Adrenal gland (tissue), 12 donors: ENCODE results near the gene TMEM132C. TPM values are rescaled to one million over a fixed set of nuclear protein-coding genes. Genes with fewer than 3 reads are reported as not detected.

Experiments used
- DNase-seq, 7 donors: peaks; one replicate each; pipeline ENCODE4 v3.0.0-alpha.2; 2019 to 2020
- H3K27ac ChIP-seq, 5 donors: fragments of 200-600 bp; sonication (generic) in 4 of 5; 1 replicate in 3 of 5; 2 replicates in 2 of 5; pipeline versions ENCODE4 v1.5.1 to v1.8.0; 2016 to 2020; ENCODE audit warnings: mild to moderate bottlenecking in 1 of 5
- H3K27me3 ChIP-seq: fragments of 200-600 bp; 2 replicates; pipeline ENCODE4 v1.8.0; 2021
- H3K36me3 ChIP-seq, 2 donors: fragments of 200-600 bp; replicated peaks in 1 of 2; 1 replicate in 1 of 2; 2 replicates in 1 of 2; pipeline versions ENCODE4 v1.5.1 to v1.8.0; 2018 to 2022
- H3K4me1 ChIP-seq, 2 donors: fragments of 200-600 bp; replicated peaks in 1 of 2; 1 replicate in 1 of 2; 2 replicates in 1 of 2; pipeline versions ENCODE4 v1.5.1 to v1.8.0; 2018 to 2021
- H3K4me3 ChIP-seq, 4 donors: fragments of 200-600 bp; sonication (generic) in 3 of 4; one replicate each; pipeline ENCODE4 v1.5.1; 2016 to 2018
- H3K9me3 ChIP-seq, 3 donors: fragments of 200-600 bp; sonication (generic) in 1 of 3; replicated peaks in 1 of 3; 1 replicate in 2 of 3; 2 replicates in 1 of 3; pipeline versions ENCODE4 v1.5.1 to v1.8.0; 2016 to 2021
- POLR2A ChIP-seq, 2 donors: fragments of 450-650 bp; IDR thresholded peaks; one replicate each; pipeline ENCODE4 v1.6.1; 2017; ENCODE audit warnings: antibody characterized with exemption in 2 of 2, mild to moderate bottlenecking in 2 of 2, moderate library complexity in 1 of 2
- WGBS, 4 donors: extraction: QIAGEN DNeasy Blood & Tissue Kit in 2 of 4; methylation state at CpG; one replicate each; pipeline versions ENCODE4 v1.1.5 to v1.1.7; 2013 to 2017; 5-methylcytosine and 5-hydroxymethylcytosine counted together
- intact Hi-C, 2 donors: fragments of 100-400 bp; cut with DNase I; formaldehyde crosslinking; loops; one replicate each; pipeline versions ENCODE4 v1.14.1 to v1.15.0; 2022 to 2023
- polyA plus RNA-seq, 3 donors: library from polyadenylated mRNA; stranded (reverse); fragments of 200-250 nt in 2 of 3; fragments of 350-450 nt in 1 of 3; fragmentation: Illumina TruSeq in 1 of 3; extraction: RNeasy Lipid Tissue Mini Kit (QIAGEN cat#74804) in 1 of 3; gene quantifications; one replicate each; pipeline ENCODE4 v1.2.3, GENCODE V29; 2013 to 2014
- total RNA-seq, 9 donors: library from RNA; depleted of rRNA in 4 of 9; stranded (reverse); fragments of >200 nt in 4 of 9; fragments of 120-200 nt in 1 of 9; fragmentation: NEBNext Ultra II Directional in 1 of 9; extraction: Animal tissue kit (Norgen Biotek cat#: 25700) in 1 of 9; gene quantifications; one replicate each; pipeline versions ENCODE4 v1.1.0 to v1.2.4, GENCODE V29; 2013 to 2023
- TF ChIP-seq, protein P1 (sequence below), 6 experiments: fragments of 450-650 bp in 4 of 6; fragments of 200-600 bp in 2 of 6; sonication (generic) in 1 of 6; IDR thresholded peaks; 1 replicate in 5 of 6; 2 replicates in 1 of 6; pipeline versions ENCODE4 v1.5.1 to v1.8.0; 2016 to 2021; ENCODE audit warnings: antibody characterized with exemption in 6 of 6, mild to moderate bottlenecking in 2 of 6, moderate library complexity in 1 of 6
- donor health status: healthy with polysubstance abuse.
- donor health status: Bipolar disorder and iron deficiency.
- donor health status: DM: yes; HTN: yes; CAD: no.
- donor health status: DM: no; HTN: no; CAD: no.
- donor health status: DM: no; HTN: no; CAD: no.
- donor health status: DM: yes; HTN: yes; CAD: no.

TMEM132C gene
- total and polyA plus RNA-seq, 12 donors, result 1.2 to 4.2 (median 2.5) TPM

DNA sequence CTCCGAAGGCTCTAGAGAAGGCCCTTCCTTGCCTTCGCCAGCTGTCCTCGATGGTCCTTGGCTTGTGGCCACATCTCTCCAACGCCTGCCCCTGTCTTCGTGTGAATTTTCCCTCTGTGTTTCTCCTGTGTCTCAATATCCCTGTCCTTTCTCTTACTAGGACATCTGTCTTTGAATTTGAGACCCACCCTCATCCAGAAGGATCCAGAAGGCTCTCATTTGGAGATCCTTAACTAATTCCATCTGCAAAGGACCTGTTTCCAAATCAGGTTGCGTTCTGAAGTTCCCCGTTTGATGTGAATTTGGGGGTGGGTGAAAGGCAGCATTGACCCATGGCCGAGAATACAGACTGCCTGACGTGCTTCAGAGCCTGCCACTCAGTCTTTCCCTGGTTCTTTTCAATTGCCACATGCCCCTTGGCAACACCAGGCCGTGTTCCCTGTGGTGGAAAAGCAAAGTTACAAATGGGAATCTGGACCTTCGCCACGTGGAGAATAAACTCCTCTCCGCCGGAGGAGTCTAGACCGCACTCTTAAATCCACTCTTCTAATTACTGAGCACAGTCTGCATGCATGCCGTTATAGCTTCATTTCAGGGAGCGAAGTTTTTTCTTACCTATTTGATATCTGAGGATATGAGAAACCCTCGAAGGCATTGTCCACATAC is 158.8 kb downstream of the TMEM132C start:
- TF ChIP-seq POLR2A (IDR thresholded peaks at IDR 0.05), result no peak
- TF ChIP-seq, protein P1, sequence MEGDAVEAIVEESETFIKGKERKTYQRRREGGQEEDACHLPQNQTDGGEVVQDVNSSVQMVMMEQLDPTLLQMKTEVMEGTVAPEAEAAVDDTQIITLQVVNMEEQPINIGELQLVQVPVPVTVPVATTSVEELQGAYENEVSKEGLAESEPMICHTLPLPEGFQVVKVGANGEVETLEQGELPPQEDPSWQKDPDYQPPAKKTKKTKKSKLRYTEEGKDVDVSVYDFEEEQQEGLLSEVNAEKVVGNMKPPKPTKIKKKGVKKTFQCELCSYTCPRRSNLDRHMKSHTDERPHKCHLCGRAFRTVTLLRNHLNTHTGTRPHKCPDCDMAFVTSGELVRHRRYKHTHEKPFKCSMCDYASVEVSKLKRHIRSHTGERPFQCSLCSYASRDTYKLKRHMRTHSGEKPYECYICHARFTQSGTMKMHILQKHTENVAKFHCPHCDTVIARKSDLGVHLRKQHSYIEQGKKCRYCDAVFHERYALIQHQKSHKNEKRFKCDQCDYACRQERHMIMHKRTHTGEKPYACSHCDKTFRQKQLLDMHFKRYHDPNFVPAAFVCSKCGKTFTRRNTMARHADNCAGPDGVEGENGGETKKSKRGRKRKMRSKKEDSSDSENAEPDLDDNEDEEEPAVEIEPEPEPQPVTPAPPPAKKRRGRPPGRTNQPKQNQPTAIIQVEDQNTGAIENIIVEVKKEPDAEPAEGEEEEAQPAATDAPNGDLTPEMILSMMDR (IDR thresholded peaks at IDR 0.05), result no peak
- DNase-seq, result no peak
- Histone ChIP-seq H3K9me3 (no peaks in the 10 kb centered on the region), H3K36me3 (no peaks in the 10 kb centered on the region), H3K4me1 (no peaks in the 10 kb centered on the region), H3K27me3 (no peaks in the 10 kb centered on the region), H3K4me3 (no peak overlapping the region), H3K27ac (no peak overlapping the region)
- 77 to 82% (median 78%) methylated on average over 18 of the region's 18 CpGs for whole genome bisulfite sequencing, 4 donors
- intact Hi-C loops, result no loop called here

DNA sequence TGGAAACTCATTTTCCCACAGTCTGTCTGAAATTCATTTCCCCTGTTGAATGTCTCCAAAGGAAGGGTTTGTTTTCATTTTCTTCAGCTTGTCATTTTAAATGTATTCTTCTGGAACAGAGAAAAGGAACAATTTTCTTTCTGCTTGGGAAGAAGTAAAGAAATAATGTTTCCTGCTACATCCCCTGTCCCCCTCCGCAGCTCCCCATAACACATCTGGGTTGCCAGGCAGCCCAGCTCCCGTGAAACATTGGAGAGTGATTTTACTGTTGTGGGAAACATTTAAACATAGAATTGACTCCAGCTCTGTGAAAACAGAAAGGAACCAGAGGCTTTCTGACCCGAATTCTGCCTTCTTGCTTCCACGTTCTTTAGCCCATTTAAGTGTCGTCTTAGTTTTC is 159.5 kb downstream of the TMEM132C start:
- Histone ChIP-seq H3K9me3 (no peaks in the 10 kb centered on the region), H3K36me3 (no peaks in the 10 kb centered on the region), H3K27ac (no peak overlapping the region), H3K4me1 (no peaks in the 10 kb centered on the region), H3K4me3 (no peak overlapping the region), H3K27me3 (no peaks in the 10 kb centered on the region)
- no peak for DNase-seq
- TF ChIP-seq, protein P1 (IDR thresholded peaks at IDR 0.05), result no peak
- TF ChIP-seq POLR2A (IDR thresholded peaks at IDR 0.05), result no peak
- intact Hi-C loops, result no loop called here
- 47 to 56% (median 49%) methylated on average over 5 of the region's 5 CpGs for WGBS, 4 donors

DNA sequence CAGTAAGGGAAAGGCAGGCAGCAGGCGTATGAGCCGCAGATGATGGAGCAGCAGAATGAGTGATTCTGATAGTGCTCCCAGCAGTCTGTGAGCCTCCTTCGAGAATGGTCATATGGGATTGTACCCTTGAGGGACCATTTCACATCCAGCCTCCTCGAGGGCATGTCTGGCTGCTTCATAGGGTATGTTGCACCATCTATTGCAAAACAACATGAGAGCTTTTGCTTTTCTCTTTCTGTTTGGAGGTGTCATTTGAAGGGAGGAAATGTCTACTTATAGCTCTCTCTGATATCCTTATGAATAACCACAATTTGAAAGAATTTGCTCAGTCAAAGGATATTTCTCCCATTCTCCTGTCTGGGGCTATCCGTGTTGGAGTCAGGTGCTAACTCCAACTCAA is 172.8 kb downstream of the TMEM132C start:
- intact Hi-C loops, result no loop called here
- no peaks in the 10 kb centered on the region for H3K4me1 ChIP-seq
- TF ChIP-seq POLR2A (IDR thresholded peaks at IDR 0.05), result no peak
- TF ChIP-seq, protein P1 (IDR thresholded peaks at IDR 0.05), result no peak
- no peaks in the 10 kb centered on the region for H3K9me3 ChIP-seq
- DNase-seq, result no peak
- H3K27me3 ChIP-seq, result no peaks in the 10 kb centered on the region
- H3K36me3 ChIP-seq, result no peaks in the 10 kb centered on the region
- H3K4me3 ChIP-seq, result no peak overlapping the region
- 74 to 78% (median 75%) methylated on average over 5 of the region's 5 CpGs for WGBS, 4 donors
- H3K27ac ChIP-seq, result no peak overlapping the region

- DNase-seq, result no peak
- intact Hi-C loops, result no loop called here
- no peaks in the 10 kb centered on the region for H3K4me1 ChIP-seq
- no peaks in the 10 kb centered on the region for H3K9me3 ChIP-seq
- no peak for TF ChIP-seq POLR2A (IDR thresholded peaks at IDR 0.05)
- TF ChIP-seq, protein P1 (IDR thresholded peaks at IDR 0.05), result no peak
- H3K4me3 ChIP-seq, result no peak overlapping the region
- WGBS, 4 donors, result 59 to 77% (median 69%) methylated on average over 2 of the region's 2 CpGs
- no peak overlapping the region for H3K27ac ChIP-seq
- H3K36me3 ChIP-seq, result no peaks in the 10 kb centered on the region
- H3K27me3 ChIP-seq, result no peaks in the 10 kb centered on the region
These were observed 175.1 kb downstream of the TMEM132C start for GRCh38 chr12:128442096-128442495.
